Skeletal muscle tissue (tissue), 5 donors: ENCODE data around the gene PPP1R1C. TPM values are rescaled to one million over a fixed set of nuclear protein-coding genes. Genes with fewer than 3 reads are reported as not detected.

Source experiments
- H3K27ac ChIP-seq: one replicate; pipeline ENCODE4 v1.7.0; 2013; ENCODE audit warnings: mild to moderate bottlenecking, low read depth, low read length, inconsistent platforms
- H3K27me3 ChIP-seq, 3 donors: one replicate each; pipeline ENCODE4 v1.7.0; 2013; ENCODE audit warnings: low read length in 3 of 3; ENCODE audit not compliant: control insufficient read depth in 3 of 3, insufficient read depth in 3 of 3
- H3K36me3 ChIP-seq, 3 donors: one replicate each; pipeline ENCODE4 v1.7.0; 2013; ENCODE audit warnings: low read length in 3 of 3; ENCODE audit not compliant: control insufficient read depth in 3 of 3, insufficient read depth in 3 of 3
- H3K4me1 ChIP-seq, 3 donors: one replicate each; pipeline ENCODE4 v1.7.0; 2013; ENCODE audit warnings: low read length in 3 of 3, mild to moderate bottlenecking in 3 of 3; ENCODE audit not compliant: control insufficient read depth in 3 of 3, insufficient read depth in 3 of 3
- H3K4me3 ChIP-seq, 3 donors: one replicate each; pipeline ENCODE4 v1.7.0; 2013; ENCODE audit warnings: low read length in 3 of 3
- H3K9ac ChIP-seq, 3 donors: one replicate each; pipeline ENCODE4 v1.7.0; 2013; ENCODE audit warnings: low read length in 3 of 3, mild to moderate bottlenecking in 3 of 3, moderate library complexity in 2 of 3, low read depth in 1 of 3
- H3K9me3 ChIP-seq, 3 donors: one replicate each; pipeline ENCODE4 v1.7.0; 2013; ENCODE audit warnings: low read length in 3 of 3; ENCODE audit not compliant: control insufficient read depth in 3 of 3
- small RNA-seq: library from RNA; depleted of rRNA; stranded (forward); fragments of <200 nt; gene quantifications from one replicate; pipeline ENCODE3, GENCODE V24; 2014
- total RNA-seq: library from RNA; depleted of rRNA; stranded (reverse); fragments of >200 nt; gene quantifications from one replicate; pipeline ENCODE4 v1.2.3, GENCODE V29; 2014
- donor health status: Osteomylitis.

Gene PPP1R1C
- total RNA-seq, 1 donor from 2014 or later: 1.6 TPM

GRCh38 chr2:182166406-182166805 is 180.8 kb downstream of the PPP1R1C start:
- no peaks in the 10 kb centered on the region for H3K9me3 ChIP-seq
- H3K4me1 ChIP-seq: peaks cover 0 to 3% (median 0%) of the 10 kb centered on the region in 3 donors
- no peak overlapping the region for H3K27ac ChIP-seq
- no peak overlapping the region for H3K4me3 ChIP-seq
- no peaks in the 10 kb centered on the region for H3K27me3 ChIP-seq
- no peaks in the 10 kb centered on the region for H3K36me3 ChIP-seq
- H3K9ac ChIP-seq: no peak overlapping the region

DNA sequence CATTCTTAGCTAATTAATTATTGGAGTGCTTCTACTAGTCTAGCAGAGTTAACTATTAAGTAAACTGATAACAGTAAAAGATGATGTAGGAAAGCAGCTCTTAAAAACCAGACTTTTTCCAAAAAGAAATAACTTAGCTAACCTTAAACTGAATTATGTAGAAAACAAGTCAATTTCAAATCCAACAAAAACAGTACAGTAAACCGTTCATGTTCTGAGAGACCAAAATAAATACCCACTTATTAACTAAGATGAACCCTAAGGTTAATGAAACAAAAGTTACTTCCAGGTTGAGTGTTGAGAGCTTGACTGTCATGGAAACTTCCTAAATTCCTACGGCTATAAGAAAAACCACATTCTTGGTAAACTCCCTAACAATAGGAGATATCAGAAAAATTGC is 181.2 kb downstream of the PPP1R1C start:
- Histone ChIP-seq H3K4me3 (no peak overlapping the region), H3K27me3 (no peaks in the 10 kb centered on the region), H3K36me3 (no peaks in the 10 kb centered on the region), H3K27ac (no peak overlapping the region), H3K9ac (no peak overlapping the region), H3K9me3 (no peaks in the 10 kb centered on the region), H3K4me1 (peaks cover 0 to 3% (median 0%) of the 10 kb centered on the region in 3 donors)

Small RNA genes lying within 50 kb of the gene (small RNA-seq; reads per million reads assigned to genes)
- not detected for gene RNA5SP113

Other genes starting within 250 kb of the PPP1R1C start
- 43.3 TPM for gene ITPRID2, start 94.1 kb upstream of the PPP1R1C start, total RNA-seq